WTC11 (cell line): ENCODE results near the gene RNGTT.

ENCODE experiments used
- ATF2 ChIP-seq: sonication (generic); formaldehyde crosslinking; IDR thresholded peaks from 2 replicates; pipeline ENCODE4 v1.8.1; 2022; ENCODE audit warnings: low read depth, missing genetic modification reagents, borderline replicate concordance
- CREM ChIP-seq: sonication (generic); formaldehyde crosslinking; IDR thresholded peaks from 2 replicates; pipeline ENCODE4 v1.8.1; 2022; ENCODE audit warnings: mild to moderate bottlenecking, missing genetic modification reagents, moderate library complexity
- CTCF ChIP-seq: fragments of 200-600 bp; IDR thresholded peaks from 2 replicates; pipeline ENCODE4 v1.8.0; 2022; ENCODE audit warnings: antibody characterized with exemption
- ETV6 ChIP-seq: sonication (generic); formaldehyde crosslinking; IDR thresholded peaks from 2 replicates; pipeline ENCODE4 v1.8.1; 2022; ENCODE audit warnings: mild to moderate bottlenecking, missing genetic modification reagents
- IRF1 ChIP-seq: sonication (generic); formaldehyde crosslinking; IDR thresholded peaks from 2 replicates; pipeline ENCODE4 v1.8.0; 2023; ENCODE audit warnings: missing genetic modification reagents
- MAX ChIP-seq: sonication (generic); formaldehyde crosslinking; IDR thresholded peaks from 2 replicates; pipeline ENCODE4 v1.8.0; 2022; ENCODE audit warnings: mild to moderate bottlenecking, missing genetic modification reagents
- TEAD1 ChIP-seq: sonication (generic); formaldehyde crosslinking; IDR thresholded peaks from 2 replicates; pipeline ENCODE4 v1.8.0; 2022; ENCODE audit warnings: mild to moderate bottlenecking, missing genetic modification reagents
- TEAD4 ChIP-seq: sonication (generic); formaldehyde crosslinking; IDR thresholded peaks from 2 replicates; pipeline ENCODE4 v1.8.0; 2022; ENCODE audit warnings: mild to moderate bottlenecking, missing genetic modification reagents
- USF2 ChIP-seq: sonication (generic); formaldehyde crosslinking; IDR thresholded peaks from 2 replicates; pipeline ENCODE4 v1.8.1; 2023; ENCODE audit warnings: mild to moderate bottlenecking, missing genetic modification reagents, moderate library complexity
- ZNF121 ChIP-seq: sonication (generic); formaldehyde crosslinking; IDR thresholded peaks from 2 replicates; pipeline ENCODE4 v1.8.0; 2023; ENCODE audit warnings: missing genetic modification reagents
- ZNF138 ChIP-seq: sonication (generic); formaldehyde crosslinking; conservative IDR thresholded peaks from 2 replicates; pipeline ENCODE4 v1.8.1; 2022; ENCODE audit warnings: mild to moderate bottlenecking, moderate library complexity, missing genetic modification reagents

GRCh38 chr6:88749849-88750248 lies 213.6 kb downstream of the RNGTT start:
- TF ChIP-seq IRF1 (no peak), CTCF (no peak), ETV6 (CRISPR knock-in tag) (no peak), TEAD4 (CRISPR knock-in tag) (no peak), MAX (CRISPR knock-in tag) (no peak), ZNF138 (CRISPR knock-in tag) (no peak), ZNF121 (no peak), USF2 (CRISPR knock-in tag) (no peak), CREM (no peak), TEAD1 (CRISPR knock-in tag) (no peak), ATF2 (CRISPR knock-in tag) (no peak)
